ENCODE results near the gene FCN3. TPM values are rescaled to one million over a fixed set of nuclear protein-coding genes. Genes with fewer than 3 reads are reported as not detected.

FCN3 gene
- total RNA-seq, 6 experiments from 2014 or later, result not detected

GRCh38 chr1:27350663-27351540 is 23.7 kb downstream of the FCN3 start:
- Mint-ChIP-seq H3K9me3 (no peaks in the 10 kb centered on the region), H3K4me1 (ENCODE audit: low read depth) (no peaks in the 10 kb centered on the region; the same call in 1 of the 2 replicates), H3K27ac (no peak overlapping the region), H3K27me3 (ENCODE audit: insufficient read depth) (peaks cover 3% of the 10 kb centered on the region; the same call in 1 of the 2 replicates), H3K4me3 (no peak overlapping the region), H3K36me3 (ENCODE audit: low read depth) (peaks cover 9% of the 10 kb centered on the region; the same call in 1 of the 2 replicates)
- DNase-seq, result no peak
- TF ChIP-seq, protein P1, sequence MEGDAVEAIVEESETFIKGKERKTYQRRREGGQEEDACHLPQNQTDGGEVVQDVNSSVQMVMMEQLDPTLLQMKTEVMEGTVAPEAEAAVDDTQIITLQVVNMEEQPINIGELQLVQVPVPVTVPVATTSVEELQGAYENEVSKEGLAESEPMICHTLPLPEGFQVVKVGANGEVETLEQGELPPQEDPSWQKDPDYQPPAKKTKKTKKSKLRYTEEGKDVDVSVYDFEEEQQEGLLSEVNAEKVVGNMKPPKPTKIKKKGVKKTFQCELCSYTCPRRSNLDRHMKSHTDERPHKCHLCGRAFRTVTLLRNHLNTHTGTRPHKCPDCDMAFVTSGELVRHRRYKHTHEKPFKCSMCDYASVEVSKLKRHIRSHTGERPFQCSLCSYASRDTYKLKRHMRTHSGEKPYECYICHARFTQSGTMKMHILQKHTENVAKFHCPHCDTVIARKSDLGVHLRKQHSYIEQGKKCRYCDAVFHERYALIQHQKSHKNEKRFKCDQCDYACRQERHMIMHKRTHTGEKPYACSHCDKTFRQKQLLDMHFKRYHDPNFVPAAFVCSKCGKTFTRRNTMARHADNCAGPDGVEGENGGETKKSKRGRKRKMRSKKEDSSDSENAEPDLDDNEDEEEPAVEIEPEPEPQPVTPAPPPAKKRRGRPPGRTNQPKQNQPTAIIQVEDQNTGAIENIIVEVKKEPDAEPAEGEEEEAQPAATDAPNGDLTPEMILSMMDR (IDR thresholded peaks at IDR 0.05), result no peak

- Mint-ChIP-seq H3K27ac (no peak overlapping the region), H3K36me3 (ENCODE audit: low read depth) (no peaks in the 10 kb centered on the region), H3K27me3 (ENCODE audit: insufficient read depth) (peaks cover 5% of the 10 kb centered on the region), H3K4me1 (ENCODE audit: low read depth) (no peaks in the 10 kb centered on the region; the same call in 1 of the 2 replicates), H3K9me3 (no peaks in the 10 kb centered on the region), H3K4me3 (no peak overlapping the region; the same call in 1 of the 2 replicates)
- TF ChIP-seq, protein P1 (IDR thresholded peaks at IDR 0.05), result no peak
- peak; percentile 55 for DNase-seq
These were observed 24.6 kb downstream of the FCN3 start for GRCh38 chr1:27349784-27350662.

- H3K27me3 Mint-ChIP-seq (ENCODE audit: insufficient read depth), result peaks cover 7% of the 10 kb centered on the region
- no peaks in the 10 kb centered on the region; the same call in 1 of the 2 replicates for H3K4me1 Mint-ChIP-seq (ENCODE audit: low read depth)
- no peaks in the 10 kb centered on the region for H3K9me3 Mint-ChIP-seq
- no peak for DNase-seq
- TF ChIP-seq, protein P1 (IDR thresholded peaks at IDR 0.05), result no peak; the same call in 1 of the 2 replicates
- no peak overlapping the region for H3K27ac Mint-ChIP-seq
- H3K4me3 Mint-ChIP-seq, result no peak overlapping the region
- H3K36me3 Mint-ChIP-seq (ENCODE audit: low read depth), result no peaks in the 10 kb centered on the region
These were observed 25.5 kb downstream of the FCN3 start for GRCh38 chr1:27348861-27349783.

DNA sequence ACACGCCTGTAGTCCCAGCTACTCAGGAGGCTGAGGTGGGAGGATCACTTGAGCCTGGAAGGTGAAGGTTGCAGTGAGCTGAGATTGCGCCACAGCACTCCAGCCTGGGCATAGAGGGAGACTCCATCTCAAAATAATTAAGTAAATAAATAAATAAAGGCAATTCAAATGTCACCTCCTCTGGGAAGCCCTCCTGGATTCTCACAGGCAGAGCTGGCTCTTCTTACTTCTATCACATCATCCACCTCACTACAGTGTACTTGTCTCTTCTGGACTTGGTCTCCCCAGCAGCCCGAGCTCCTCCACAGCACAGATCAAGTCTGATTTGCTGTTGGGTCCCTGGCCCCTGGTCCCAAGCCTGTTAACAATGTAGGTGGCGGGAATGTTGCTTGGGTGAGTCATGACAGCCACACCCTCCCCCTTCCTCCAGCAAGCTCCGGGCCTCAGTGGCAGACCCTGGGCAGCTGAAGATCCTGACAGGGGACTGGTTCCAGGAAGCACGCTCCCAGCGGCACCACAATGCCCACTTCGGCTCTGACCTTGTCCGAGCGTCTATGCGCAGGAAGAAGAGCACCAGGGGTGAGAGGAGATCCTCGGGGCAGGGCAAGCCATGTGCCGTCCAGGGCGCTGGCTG is 27.5 kb downstream of the FCN3 start:
- TF ChIP-seq, protein P1 (IDR thresholded peaks at IDR 0.05), result no peak

More for the DNA sequence above, 27.5 kb downstream of the FCN3 start:
- Mint-ChIP-seq H3K4me3 (no peak overlapping the region), H3K36me3 (ENCODE audit: low read depth) (no peaks in the 10 kb centered on the region), H3K27ac (no peak overlapping the region), H3K9me3 (no peaks in the 10 kb centered on the region), H3K4me1 (ENCODE audit: low read depth) (peaks cover 7% of the 10 kb centered on the region), H3K27me3 (ENCODE audit: insufficient read depth) (peaks cover 7% of the 10 kb centered on the region)
- no peak for DNase-seq
